NCI-H2081 treated with DMSO at 0.1 percent for 48 hours (cell line): ENCODE data around the gene HSFX1.

Source experiments
- DNase-seq: peaks from one replicate; lab custom pipeline; 2025; lab: John Stamatoyannopoulos, UW

The HSFX1 gene

GRCh38 chrX:149804102-149804501 lies 30.2 kb downstream of the HSFX1 start:
- no peak for DNase-seq

GRCh38 chrX:149807747-149808458 lies 34.0 kb downstream of the HSFX1 start:
- DNase-seq = no peak

- no peak for DNase-seq
Measured at GRCh38 chrX:149818652-149819051, 44.8 kb downstream of the HSFX1 start.

DNA sequence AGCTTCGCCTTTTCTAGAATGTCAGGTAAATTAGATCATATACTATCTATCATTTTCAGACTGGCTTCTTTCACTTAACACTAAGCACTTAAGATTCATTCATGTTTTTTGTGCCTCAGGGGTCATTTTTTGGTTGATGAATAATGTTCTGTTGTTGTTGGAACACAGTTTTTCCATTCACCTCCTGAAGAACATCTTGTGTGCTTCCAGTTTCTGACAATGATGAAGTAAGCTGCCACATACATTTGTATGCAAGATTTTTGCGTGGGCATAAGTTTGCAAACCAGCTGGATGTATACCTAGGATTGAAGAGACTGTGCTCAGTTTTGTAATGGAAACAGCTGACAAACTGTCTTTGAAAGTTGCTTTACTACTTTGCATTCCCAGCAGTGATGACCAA lies 45.5 kb downstream of the HSFX1 start:
- DNase-seq = no peak

GRCh38 chrX:149825424-149825823 lies 51.6 kb downstream of the HSFX1 start:
- DNase-seq = no peak
